Activated CD4-positive, alpha-beta T cell treated with anti-CD3 and anti-CD28 coated beads for 48 hours (primary cell): ENCODE results near the gene ROR1.
"Not testable (repeated sequence)": the region's sequence is repeated elsewhere in the genome, so short reads cannot be mapped to it uniquely, and the experiment has no call there.

Experiments
- DNase-seq: peaks from one replicate; pipeline ENCODE4 v3.0.0-alpha.2; 2020

Gene ROR1

DNA sequence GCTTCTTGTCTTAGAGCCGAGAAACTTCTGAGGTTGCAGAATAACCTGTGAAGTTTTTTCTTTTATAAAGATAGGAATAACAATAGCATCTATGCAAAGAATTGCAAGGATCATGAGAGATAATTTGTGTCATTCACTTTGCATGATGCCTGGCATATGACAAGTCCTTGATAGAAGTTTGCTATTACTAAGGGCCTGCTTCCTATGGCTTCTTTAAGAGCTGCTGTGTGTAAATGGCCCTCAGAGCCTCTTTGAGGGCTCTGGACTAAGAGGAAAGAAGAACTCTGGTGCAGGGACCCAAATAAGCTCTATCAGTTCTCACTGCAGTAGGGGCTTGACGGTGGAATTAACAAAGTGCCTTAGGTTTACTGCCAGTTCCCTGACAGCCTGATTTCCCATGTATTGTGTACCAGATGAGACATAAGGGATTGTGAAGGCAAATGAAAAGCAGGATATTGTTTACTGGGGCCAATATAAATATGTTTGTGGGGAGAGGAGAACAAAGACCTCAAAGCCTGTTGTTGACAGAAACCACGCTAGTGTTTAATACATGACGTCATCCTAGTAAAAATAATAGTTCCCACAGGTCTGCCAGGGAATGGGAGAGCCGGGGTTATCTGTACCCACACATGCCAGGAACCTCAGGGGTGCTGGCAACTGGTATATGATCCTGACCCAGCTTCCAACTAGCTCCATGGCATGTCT, 298.4 kb downstream of the ROR1 start:
- DNase-seq = no peak

DNA sequence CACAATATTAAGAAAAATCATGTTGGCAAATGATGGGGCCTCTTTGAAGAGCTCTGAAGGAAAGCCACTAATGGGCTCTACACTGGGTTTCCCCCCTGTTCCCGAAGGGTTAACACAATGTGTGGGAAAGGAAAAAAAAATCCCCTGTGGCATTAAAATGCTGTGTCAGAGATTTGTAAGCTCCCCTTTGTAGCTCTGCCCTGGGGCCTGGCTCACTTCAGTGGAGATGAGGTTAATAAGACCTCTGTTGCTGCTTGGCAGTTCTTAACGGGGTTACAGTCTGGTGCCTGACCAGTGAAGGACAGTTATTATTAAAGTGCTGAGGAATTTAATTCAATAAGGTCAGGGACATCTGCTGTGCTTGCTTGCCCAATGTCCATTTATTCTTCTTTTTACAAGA, 299.9 kb downstream of the ROR1 start:
- DNase-seq = no peak

DNA sequence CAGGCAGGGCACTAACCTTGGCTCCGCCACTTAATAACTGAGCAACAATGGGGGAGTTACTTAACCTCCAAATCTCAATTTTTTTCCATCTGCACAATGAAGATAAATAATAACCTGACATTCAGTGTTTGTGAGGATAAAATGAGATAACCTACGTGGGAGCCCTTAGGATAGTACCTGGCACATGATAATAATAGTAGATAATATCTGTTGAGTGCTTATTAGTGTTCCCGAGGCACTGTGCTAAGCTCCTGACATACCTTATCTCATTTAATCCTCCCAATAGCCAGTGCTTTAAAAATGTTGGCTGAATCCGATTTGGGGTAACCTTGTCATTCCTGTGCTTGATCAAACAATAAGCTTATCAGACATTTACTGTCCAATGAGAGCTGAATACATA, 300.9 kb downstream of the ROR1 start:
- DNase-seq = no peak

DNA sequence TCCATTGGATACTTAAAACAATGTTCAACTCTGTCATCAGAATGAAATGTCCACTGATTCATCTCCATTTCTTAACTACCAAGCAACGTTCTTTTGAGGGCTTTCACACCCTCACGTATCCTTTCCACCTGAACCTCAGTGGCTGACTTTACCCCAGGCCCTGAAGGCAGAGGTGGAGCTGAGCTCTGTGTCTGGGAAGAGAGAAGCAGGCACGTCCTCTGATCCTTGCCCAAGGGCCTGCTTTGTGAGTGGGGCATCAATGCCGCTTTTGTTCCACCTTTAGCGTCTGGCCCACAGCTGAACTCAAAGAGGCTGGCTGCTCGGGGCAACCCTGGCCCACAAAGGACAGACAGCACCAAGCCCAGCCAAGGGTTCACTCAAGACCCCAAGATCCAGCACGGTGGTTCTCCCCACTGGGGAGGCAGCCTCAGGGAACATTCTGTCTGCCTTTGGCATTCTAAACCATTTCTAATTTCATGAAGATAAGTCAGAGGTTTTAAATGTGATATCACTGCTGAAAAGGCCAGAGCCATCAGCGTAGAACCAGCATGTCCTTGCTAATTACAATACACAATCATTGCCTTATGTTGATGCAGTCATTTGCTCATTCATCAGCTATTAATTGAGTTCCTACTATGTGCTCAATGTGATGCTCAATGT, 303.6 kb downstream of the ROR1 start:
- DNase-seq = no peak

DNA sequence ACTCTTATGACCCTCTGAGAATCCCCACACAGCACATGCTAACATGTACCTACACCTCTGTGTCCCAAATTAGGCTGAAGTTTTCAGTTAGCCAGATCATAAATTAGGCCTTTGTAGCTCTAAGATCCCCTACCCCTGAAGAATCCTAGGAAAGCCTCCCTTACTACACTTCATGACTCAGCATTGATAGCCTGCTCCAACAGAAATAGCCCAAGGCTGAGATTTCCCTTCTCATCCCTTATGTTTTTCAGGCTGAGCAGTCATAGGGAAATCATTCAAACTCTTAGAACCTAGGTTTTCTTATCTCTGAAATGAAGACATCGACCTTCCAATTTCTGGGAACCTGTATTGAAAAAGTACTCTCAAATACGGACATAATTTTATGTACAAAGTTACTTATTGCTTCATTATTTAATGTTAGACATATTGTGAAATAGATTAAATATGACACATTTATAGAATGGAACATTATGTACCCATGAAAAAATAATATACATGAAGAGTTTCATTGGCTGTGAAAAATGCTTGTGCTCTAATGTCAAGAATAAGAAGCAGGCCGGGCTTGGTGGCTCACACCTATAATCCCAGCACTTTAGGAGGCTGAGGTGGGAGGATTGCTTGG, 307.2 kb downstream of the ROR1 start:
- DNase-seq = no peak

DNA sequence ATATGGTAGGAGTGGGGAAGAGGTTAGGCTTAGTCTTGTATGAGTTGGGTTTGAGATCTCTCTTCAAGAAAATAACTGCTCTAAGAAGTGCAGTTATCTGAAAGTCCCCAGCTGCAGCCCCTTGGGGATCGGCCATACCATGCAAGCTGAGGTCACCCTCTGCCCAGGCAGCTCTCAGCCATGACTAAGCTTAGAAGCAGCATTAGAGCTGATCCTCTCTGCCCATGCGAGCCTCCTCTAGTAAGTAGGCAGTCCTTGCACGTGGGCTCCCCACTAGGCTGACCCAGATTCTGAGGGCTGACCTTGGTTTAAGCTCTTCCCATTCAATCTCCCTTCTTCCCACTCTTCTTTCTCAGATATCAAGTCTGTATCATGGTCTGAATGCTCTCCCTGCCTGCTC, 308.6 kb downstream of the ROR1 start:
- no peak for DNase-seq

DNA sequence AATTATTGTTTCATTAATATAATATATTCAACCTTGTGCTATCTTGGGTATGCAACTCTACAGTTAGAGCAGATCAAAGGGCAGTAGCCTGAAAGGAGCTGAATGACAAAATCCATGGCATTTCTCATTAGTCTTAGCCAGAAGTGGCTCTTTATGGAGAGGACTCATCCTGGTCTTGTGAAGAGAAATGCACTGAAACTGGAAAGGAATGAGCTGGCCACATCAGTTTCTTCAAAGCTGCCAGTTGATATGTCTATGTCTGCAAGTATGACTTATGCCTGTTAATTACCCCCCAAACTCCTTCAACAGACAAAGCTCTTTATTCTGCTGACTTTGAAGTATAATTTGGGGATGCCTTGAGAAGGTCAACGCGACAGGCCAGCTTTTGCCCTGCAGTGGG, 310.6 kb downstream of the ROR1 start:
- DNase-seq = no peak

DNA sequence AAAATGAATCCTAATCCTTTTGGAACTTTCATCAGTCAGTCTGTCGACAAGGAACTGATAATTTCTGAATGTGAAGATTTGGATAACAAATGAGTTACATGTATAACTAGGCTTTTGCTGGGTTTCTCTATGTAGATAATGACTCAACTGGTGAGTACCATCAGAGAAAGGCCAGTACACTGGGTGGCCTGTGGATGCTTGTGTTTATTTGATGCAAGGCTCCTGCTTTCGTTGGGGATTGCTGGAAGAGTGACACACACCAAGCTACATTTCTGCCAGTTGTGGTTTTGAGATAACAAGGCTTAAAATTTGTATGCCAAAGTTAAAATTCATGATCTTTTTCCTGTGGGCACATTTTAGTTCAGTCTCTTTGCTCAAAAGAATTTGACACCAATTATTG, 314.0 kb downstream of the ROR1 start:
- DNase-seq = no peak

DNA sequence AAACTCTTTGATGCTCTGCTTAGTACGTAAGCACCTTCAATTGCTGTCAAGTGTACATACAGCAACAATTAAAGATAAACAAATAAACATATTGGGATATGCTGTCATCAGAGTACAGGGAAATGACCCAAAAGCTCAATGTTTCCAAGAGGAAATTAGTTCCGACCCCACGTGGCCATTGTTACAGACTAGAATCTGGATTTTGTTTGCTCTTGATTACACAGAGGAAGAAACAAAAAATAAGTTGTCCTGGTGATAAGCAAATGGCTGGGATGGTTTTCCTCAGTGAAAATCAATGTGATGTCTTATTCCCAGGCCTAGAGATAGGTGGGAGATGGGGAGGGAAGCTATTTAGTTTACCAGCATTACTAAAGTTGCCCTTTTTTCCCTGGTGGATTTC, 316.6 kb downstream of the ROR1 start:
- no peak for DNase-seq

DNA sequence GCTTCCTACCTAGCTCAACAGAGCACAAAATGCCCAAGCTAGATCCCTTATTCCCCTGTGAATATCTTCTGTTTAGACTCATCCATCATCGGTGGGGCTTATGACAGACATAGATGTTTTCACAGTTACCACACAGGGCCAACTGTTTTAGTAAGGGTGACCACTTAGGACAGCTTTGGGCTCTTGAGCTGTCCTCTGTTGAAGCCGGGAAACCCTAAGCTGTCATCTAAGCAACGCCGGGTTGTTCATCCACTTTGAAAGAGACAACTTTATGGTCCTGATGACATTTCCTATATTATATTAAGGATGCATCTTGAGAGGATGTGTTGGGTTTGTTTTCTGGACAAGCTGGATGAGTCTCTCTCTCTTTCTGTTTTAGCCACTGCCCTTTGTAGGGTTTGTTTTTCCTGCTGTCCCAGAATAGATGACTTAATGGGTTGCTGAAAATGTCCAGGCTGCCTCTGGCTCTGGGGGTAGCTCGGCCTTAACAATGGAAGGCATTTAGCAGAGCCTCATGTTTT, 319.1 kb downstream of the ROR1 start:
- no peak for DNase-seq

DNA sequence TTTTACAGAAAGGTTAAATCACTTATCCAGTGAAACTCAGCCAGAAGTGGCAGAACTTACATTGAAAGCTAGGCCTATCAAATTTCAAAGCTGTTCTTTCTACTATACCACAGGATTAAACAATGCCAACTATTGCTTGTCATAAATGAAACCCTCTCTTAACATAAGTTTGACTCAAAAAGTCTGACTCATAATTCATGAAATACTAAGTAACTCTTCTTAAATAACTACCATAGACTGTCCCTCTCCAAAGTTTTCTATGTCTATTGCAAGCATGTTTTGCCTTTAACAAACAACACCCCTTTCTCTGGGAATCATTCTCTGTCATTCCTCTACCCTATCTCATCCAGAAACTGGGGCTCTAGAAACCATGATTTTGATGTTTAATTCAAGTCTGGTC, 320.1 kb downstream of the ROR1 start:
- no peak for DNase-seq

DNA sequence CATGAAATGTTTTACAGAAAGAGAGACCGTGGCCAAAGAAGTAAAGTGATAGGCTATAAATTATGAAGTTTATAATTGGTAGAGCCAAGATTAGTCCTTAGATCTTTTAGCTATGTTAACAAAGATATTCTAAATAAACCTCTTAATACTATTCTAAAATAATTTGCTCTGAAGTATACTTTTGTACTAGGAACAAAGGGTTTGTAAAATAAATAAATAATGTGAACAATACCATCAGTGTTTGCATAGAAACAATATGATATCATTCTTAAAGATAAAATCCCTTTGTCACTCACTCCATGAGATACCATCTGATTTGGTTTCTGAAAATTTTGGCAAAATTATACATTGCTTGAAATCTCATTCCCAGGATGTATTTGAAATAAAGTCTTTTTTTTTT, 322.0 kb downstream of the ROR1 start:
- DNase-seq = no peak

DNA sequence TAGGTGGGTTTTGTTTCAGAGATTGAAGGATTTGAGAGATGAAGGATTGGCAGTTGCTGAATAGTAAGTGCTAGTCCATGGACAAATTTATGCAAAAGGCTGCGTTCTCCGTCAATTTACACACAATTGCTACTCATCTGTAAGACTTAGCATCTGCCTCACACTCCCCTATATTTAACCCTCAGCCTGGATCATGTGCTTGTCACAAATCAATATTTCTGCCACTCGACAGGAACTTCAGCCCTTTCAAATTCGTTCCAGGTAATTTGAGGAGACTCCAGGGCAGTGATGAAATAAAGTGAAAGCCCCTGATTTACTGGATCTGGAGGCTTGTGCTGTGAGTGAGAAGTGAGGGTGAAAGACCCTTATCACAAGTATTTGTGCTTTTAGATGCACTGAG, 324.0 kb downstream of the ROR1 start:
- DNase-seq = no peak

DNA sequence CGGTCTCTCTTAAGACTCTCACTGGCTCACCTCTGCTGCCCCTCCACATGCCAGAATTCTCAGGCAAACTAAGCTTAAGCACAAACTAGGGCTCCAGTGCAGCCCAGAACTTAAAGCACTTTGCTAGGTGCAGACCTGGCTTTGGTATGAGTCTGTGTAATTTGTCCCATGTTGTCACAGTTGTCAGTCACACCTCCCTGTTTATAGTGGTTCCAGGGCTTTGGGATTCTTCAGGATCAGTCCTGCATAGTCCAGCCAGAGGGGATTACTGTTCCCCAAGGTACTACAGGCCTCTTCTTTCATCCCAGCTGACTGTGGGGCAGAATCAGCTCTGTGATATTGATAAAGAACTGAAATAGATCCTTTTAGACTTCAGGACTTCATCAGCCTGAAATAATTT, 324.6 kb downstream of the ROR1 start:
- DNase-seq = no peak

DNA sequence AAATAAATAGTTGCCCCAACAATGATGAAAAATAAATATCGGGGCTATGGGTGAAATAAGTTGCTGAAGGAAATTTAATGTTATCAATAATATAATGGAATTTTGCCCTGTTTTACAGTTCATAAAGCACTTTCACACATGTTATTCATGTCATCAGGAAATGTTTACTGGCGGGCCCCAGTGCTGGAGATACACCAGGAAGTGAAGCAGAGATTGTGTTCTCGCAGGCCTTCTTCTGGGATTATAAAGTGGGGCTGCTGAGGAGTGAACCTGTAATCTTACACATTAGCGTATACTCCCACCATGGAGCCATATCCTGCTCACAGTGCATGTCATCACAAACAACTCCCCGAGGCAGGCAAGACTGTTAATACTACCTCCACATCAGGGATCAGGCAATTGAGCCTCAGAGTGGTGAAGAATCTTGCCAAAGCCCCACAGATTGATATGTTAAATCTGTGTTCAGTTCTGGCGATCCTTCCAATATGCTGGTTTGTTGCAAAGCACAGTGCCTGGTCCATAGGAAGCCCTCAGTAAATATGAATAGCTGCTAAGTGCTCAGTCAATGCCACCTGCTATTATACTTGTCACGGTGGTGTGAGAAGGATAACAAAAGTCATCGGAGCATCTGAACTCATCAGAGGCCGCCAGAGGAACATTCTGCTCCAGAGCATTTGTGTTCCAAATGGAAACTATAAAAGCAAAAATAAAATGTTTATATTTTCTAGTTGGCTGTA, 325.2 kb downstream of the ROR1 start:
- no peak for DNase-seq

DNA sequence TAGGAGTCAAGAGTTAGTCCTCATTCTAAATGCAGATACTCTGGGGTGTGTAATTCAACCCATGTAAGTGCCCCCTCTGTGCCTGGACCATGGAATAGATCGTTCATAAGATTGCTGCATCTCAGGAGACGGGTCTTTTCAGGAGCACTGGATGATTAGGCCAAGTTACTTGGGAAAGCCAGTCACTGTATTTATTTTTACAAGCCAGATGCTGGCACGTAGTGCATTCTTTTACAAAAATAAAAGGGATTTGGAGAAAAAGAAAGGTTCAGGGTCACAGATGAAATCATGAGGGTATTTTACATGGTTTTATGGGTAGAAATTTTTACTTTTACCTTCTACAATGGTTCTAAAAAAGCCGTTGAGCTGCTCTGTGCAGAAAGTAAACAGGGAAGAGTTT, 327.0 kb downstream of the ROR1 start:
- DNase-seq = no peak

DNA sequence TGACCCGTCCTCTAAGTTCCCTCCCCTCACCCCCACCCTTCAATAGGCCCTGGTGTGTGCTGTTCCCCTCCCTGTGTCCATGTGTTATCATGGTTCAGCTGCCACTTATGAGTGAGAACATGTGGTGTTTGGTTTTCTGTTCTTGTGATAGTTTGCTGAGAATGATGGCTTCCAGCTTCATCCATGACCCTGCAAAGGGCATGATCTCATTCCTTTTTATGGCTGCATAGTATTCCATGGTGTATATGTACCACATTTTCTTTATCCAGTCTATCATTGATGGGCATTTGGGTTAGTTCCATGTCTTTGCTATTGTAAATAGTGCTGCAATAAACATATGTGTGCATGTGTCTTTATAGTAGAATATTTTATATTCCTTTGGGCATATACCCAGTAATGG, 330.8 kb downstream of the ROR1 start:
- not testable (repeated sequence) for DNase-seq

DNA sequence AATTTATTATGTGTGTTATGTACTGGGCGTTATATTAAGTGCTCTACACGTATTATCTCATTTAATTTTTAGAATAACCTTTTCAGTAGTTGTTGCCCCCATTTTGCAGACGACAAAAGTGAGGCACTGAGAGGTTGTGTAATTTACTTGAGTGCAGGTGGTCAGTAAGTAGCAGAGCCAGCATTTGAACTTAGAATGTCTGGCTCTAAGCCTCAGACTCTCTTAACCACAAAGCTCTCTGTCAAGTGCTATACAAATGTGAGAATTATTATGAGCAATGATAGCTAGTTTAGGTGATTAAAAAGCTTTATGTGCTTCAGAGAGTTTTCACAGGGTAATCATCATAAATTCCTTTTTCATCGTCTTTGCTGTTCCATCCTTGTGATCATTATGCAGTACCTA, 333.3 kb downstream of the ROR1 start:
- DNase-seq = no peak

DNA sequence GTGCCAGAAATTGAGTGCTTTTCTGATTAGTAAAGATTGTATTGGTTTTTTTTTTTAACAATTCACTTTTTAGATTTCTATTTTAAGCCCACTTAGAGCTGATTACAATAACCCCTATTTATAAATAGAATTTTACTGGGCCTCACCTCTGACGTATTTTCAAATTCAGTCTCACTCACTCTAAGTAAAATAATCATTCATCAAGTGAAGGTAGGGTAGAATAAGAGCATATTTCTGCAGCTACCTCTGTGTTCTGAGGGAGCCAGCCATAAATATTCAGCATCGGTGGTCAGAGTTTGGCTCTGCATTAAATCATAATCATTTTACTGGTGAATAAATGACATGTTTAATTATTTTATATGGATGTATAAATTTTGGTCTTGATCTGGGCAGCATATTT, 333.8 kb downstream of the ROR1 start:
- DNase-seq = no peak

DNA sequence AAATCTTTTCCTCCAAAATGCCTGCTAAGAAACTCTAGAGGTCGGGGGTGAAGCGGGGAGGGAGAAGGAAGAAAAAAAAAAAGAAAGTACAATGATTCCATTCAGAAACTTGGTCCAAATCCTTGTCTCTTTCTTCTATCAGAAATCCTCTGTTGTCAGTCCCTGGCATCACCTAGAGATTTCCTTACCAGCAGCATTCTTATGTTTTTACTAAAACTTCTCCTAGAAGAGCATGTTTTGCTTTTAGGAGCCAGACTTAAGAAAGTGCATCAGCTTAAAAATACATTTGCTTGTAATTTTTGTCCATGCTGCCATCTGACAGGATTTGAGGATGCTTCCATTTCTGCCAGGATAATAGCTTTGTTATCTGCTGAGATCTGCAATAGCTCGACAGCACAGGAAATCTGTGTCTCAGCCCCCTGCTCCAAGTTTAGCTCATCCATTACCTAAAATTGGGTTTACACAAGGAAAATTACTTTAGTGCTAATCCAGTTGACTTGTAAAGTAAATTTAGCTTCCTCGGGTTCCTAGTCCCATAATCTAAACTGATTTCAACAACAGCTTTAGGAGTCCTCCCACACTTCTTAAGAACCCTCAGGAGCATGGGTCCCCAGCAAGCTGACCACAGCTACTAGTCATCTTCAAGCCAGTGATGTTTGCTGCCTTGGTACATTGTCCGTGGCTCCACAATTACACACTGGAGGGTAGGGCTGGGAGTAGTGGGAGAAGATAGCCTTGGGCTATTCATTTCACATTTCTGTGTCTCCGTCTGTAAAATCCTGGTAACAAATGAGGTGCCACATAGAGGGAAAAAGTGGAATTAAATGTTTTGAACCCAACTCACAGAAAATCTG, 337.3 kb downstream of the ROR1 start:
- DNase-seq = no peak

DNA sequence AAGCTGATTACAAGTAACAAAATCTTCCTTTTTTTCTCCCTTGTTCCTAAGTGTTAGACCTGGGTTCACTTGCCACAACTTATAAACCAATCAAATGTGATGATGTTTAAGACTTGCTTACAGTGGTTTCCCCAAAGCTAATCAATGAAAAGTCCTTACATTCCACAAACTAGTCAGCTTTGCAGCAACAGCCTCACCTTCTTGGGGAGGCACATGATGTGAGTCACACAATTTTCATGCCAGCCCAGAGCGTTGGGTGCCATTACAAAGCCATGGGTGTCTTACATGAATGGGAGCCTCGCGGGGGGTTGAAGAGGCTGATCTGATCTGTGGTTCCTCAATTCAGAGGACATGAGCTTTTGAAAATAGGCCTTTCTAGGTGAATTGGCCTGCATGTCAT, 338.0 kb downstream of the ROR1 start:
- DNase-seq = no peak

DNA sequence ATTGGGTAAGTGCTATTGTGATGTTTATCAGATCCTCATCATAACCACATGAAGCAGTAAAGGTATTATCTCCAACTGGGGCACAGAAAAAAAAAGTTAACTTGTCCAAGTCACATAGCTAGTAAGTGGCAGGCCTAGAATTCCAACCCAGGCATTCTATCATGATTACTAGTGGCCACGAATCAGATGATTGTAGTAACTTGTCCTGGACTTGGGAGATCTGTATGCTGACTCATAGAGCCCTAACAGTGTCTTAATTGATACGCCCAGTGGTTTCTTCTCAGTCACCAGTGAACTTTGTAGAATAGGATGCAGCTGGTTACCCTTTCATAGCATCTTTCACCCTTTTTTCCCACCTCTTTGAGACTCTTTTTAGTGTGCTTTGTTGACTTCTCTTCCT, 338.5 kb downstream of the ROR1 start:
- no peak for DNase-seq
